Esophagus muscularis mucosa (tissue), 3 donors: Measurements from ENCODE around the gene LEP.

ENCODE experiments used
- CTCF ChIP-seq, 3 experiments: fragments of 200-600 bp in 2 of 3; fragments of 450-650 bp in 1 of 3; sonication (generic) in 2 of 3; IDR thresholded peaks; one replicate each; pipeline ENCODE4 v1.5.1; 2017 to 2019; ENCODE audit warnings: antibody characterized with exemption in 3 of 3, mild to moderate bottlenecking in 2 of 3, moderate library complexity in 1 of 3
- POLR2A ChIP-seq: fragments of 450-650 bp; IDR thresholded peaks from one replicate; pipeline ENCODE4 v1.6.1; 2017; ENCODE audit warnings: antibody characterized with exemption, moderate library complexity, mild to moderate bottlenecking, low read depth
- POLR2AphosphoS5 ChIP-seq, 2 donors: sonication (generic); formaldehyde crosslinking; IDR thresholded peaks; one replicate each; pipeline ENCODE4 v1.6.1; 2017; ENCODE audit warnings: antibody characterized with exemption in 2 of 2

- TF ChIP-seq CTCF (IDR thresholded peaks at IDR 0.05) (no peak), POLR2AphosphoS5 (IDR thresholded peaks at IDR 0.05) (no peak), POLR2A (no peak)
Measured at GRCh38 chr7:128278366-128278765, 37.3 kb downstream of the LEP start.
